ENCODE measurements around the gene UBAC2.
"Not testable (repeated sequence)": the region's sequence is repeated elsewhere in the genome, so short reads cannot be mapped to it uniquely, and the experiment has no call there.

UBAC2 gene

DNA sequence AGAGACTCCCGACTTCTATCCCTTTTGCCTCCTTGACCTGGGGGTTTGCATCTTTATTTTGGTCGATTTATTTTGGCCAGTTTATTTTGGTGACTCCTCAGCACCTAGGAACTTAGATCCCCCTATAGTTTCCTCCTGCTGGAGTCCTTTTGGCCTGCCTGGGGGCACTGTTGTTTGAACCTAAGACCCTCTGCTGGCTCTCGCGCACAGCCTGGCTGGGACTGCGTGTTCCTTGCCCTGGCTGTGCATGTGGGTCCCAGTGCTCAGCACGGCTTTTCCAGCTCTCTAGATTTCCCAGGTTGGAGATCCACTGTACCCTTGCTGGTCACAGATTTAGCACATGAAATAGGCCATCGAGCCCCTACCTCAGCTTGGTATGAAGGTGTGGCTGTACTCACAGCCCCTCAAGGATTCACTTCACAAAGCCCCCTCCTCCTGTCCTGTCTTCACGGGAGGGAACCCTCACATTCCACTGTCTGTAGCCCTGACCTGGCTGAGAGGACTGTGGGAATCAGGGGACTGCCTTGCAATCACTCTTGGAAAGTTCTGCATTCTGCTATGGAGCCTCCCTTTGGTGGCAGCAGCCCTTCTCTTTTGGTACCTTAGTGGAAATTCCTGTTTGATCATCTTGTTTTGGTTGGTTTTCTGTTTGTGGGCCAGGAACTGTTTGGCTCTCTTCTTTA is 8.3 kb downstream of the UBAC2 start:
- no peaks in the 10 kb centered on the region for H3K79me2 ChIP-seq (ENCODE audit: insufficient read depth, low read depth)
- no peak overlapping the region for H3K4me3 ChIP-seq (IDR thresholded peaks at IDR 0.05; ENCODE audit: insufficient read depth, low read depth, low read length)
- no peak overlapping the region for H3K27ac ChIP-seq
- H3K27me3 ChIP-seq (ENCODE audit: insufficient read depth, low read depth) = no peaks in the 10 kb centered on the region
- H2AFZ ChIP-seq (ENCODE audit: low read depth) = no peak overlapping the region
- no peak overlapping the region for H3K9ac ChIP-seq
- peaks cover 19% of the 10 kb centered on the region for H3K4me1 ChIP-seq (ENCODE audit: low read depth, poor library complexity, severe bottlenecking)
- H3K36me3 ChIP-seq (ENCODE audit: insufficient read depth) = no peaks in the 10 kb centered on the region
- TF ChIP-seq, protein P1, sequence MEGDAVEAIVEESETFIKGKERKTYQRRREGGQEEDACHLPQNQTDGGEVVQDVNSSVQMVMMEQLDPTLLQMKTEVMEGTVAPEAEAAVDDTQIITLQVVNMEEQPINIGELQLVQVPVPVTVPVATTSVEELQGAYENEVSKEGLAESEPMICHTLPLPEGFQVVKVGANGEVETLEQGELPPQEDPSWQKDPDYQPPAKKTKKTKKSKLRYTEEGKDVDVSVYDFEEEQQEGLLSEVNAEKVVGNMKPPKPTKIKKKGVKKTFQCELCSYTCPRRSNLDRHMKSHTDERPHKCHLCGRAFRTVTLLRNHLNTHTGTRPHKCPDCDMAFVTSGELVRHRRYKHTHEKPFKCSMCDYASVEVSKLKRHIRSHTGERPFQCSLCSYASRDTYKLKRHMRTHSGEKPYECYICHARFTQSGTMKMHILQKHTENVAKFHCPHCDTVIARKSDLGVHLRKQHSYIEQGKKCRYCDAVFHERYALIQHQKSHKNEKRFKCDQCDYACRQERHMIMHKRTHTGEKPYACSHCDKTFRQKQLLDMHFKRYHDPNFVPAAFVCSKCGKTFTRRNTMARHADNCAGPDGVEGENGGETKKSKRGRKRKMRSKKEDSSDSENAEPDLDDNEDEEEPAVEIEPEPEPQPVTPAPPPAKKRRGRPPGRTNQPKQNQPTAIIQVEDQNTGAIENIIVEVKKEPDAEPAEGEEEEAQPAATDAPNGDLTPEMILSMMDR (conservative IDR thresholded peaks at IDR 0.05; ENCODE audit: low read depth, low read length) = no peak
- H4K20me1 ChIP-seq (ENCODE audit: insufficient read depth) = no peaks in the 10 kb centered on the region; the same call in 1 of the 2 replicates
- no peak overlapping the region for H3K4me2 ChIP-seq

DNA sequence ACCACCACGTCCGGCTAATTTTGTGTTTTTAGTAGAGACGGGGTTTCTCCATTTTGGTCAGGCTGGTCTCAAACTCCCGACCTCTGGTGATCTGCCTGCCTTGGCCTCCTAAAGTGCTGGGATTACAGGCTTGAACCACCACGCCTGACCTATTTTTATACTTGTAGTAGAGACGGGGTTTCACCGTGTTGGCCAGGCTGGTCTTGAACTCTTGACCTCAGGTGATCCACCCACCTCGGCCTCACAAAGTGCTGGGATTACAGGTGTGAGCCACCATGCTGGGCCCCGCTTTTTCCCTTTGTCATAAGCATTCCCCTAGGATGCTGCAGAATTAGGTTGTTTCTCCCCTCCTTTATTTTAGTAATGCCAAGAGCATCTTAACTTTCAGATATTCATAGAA is 10.0 kb downstream of the UBAC2 start:
- not testable (repeated sequence) for H4K20me1 ChIP-seq (ENCODE audit: insufficient read depth)

DNA sequence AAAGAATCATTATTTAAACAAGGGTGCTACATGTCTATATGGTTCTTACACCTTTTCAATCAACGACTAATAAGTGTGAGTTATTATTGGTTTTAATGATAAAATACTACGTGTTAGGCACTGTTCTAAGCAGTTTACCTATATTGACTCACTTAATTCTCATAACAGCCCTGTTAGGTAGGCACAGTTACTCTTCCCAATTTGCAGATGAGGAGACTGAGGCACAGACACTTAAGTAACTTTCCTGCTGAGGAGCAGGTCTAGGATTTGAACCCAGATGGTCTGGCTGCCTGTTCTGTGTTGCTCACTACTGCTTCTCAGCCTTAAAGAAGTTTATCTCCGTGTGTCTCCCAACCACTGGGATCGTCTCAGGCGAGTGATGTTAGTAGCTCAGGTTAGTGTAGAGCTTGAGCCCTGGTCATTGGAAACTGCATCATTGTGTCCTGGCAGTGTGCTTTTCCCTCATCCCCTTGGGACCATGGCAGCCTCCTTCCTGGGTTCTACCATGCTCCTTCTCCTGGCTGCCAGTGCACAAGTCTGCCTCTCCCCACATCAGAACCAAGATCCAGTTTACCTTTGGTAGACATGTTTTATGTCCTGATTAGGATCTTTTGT is 10.9 kb downstream of the UBAC2 start:
- TF ChIP-seq, protein P1 (conservative IDR thresholded peaks at IDR 0.05; ENCODE audit: low read depth, low read length) = no peak
- H3K36me3 ChIP-seq (ENCODE audit: insufficient read depth) = no peaks in the 10 kb centered on the region
- no peak overlapping the region for H3K27ac ChIP-seq
- no peak overlapping the region for H3K9ac ChIP-seq
- no peak overlapping the region for H3K4me3 ChIP-seq (IDR thresholded peaks at IDR 0.05; ENCODE audit: insufficient read depth, low read depth, low read length)
- H4K20me1 ChIP-seq (ENCODE audit: insufficient read depth) = no peaks in the 10 kb centered on the region
- no peak overlapping the region for H3K4me2 ChIP-seq
- H3K79me2 ChIP-seq (ENCODE audit: insufficient read depth, low read depth) = no peaks in the 10 kb centered on the region
- H3K27me3 ChIP-seq (ENCODE audit: insufficient read depth, low read depth) = no peaks in the 10 kb centered on the region
- H2AFZ ChIP-seq (ENCODE audit: low read depth) = no peak overlapping the region
- H3K4me1 ChIP-seq (ENCODE audit: low read depth, poor library complexity, severe bottlenecking) = no peaks in the 10 kb centered on the region

More for the DNA sequence above, 10.0 kb downstream of the UBAC2 start:
- H3K4me3 ChIP-seq (IDR thresholded peaks at IDR 0.05; ENCODE audit: insufficient read depth, low read depth, low read length); H3K9ac ChIP-seq; H3K27me3 ChIP-seq (ENCODE audit: insufficient read depth, low read depth); H3K36me3 ChIP-seq (ENCODE audit: insufficient read depth); H3K4me1 ChIP-seq (ENCODE audit: low read depth, poor library complexity, severe bottlenecking); H2AFZ ChIP-seq (ENCODE audit: low read depth); H3K4me2 ChIP-seq; H3K27ac ChIP-seq; H3K79me2 ChIP-seq (ENCODE audit: insufficient read depth, low read depth): not testable (repeated sequence)

DNA sequence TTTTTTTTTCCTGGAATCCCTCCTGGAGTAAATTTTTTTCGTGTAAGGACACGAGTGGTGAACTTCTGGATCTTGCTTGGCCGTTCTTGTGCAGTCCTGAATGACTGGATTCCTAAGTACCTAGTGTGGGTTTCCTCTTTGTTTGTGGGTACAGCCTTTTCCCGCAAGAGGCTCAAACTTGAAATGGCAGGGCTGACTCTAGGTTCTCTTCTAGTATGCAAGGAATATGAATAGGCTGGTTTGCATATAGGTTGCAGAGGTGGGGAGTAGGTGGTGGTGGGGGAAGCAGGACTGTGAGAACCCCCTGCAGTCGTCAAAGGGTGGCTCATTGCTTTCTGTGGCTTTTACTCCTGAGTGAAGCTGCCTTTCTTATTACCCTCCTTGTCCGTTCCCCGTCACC is 13.6 kb downstream of the UBAC2 start:
- no peak overlapping the region for H2AFZ ChIP-seq (ENCODE audit: low read depth)
- no peaks in the 10 kb centered on the region for H4K20me1 ChIP-seq (ENCODE audit: insufficient read depth)
- no peak overlapping the region for H3K9ac ChIP-seq
- no peak overlapping the region for H3K4me3 ChIP-seq (IDR thresholded peaks at IDR 0.05; ENCODE audit: insufficient read depth, low read depth, low read length)
- no peaks in the 10 kb centered on the region for H3K79me2 ChIP-seq (ENCODE audit: insufficient read depth, low read depth)
- H3K36me3 ChIP-seq (ENCODE audit: insufficient read depth) = no peaks in the 10 kb centered on the region
- H3K4me2 ChIP-seq = no peak overlapping the region
- no peak overlapping the region for H3K27ac ChIP-seq
- TF ChIP-seq, protein P1 (conservative IDR thresholded peaks at IDR 0.05; ENCODE audit: low read depth, low read length) = no peak
- H3K27me3 ChIP-seq (ENCODE audit: insufficient read depth, low read depth) = no peaks in the 10 kb centered on the region
- H3K4me1 ChIP-seq (ENCODE audit: low read depth, poor library complexity, severe bottlenecking) = no peaks in the 10 kb centered on the region

DNA sequence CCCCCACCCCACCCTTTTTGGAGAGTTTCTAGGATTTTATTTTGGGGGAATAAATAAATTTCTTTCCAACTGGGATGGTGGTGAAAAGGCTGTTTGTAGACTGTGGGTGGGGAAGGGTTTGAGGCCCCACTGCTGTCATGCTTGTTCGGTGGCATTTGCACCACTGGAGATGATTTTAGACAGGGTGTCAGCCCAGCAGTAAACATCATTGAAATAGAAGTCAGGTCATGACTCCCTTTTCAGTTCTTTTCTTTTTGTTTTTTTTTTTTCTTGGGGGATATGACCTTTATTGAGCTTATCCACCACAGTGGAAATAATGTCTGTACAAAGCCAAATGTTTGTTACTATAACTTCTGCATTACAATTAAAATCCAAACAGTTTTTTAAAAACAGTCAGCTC is 14.1 kb downstream of the UBAC2 start:
- Histone ChIP-seq H4K20me1 (ENCODE audit: insufficient read depth) (no peaks in the 10 kb centered on the region), H3K27me3 (ENCODE audit: insufficient read depth, low read depth) (no peaks in the 10 kb centered on the region), H3K27ac (no peak overlapping the region), H2AFZ (ENCODE audit: low read depth) (no peak overlapping the region), H3K4me1 (ENCODE audit: low read depth, poor library complexity, severe bottlenecking) (no peaks in the 10 kb centered on the region), H3K79me2 (ENCODE audit: insufficient read depth, low read depth) (no peaks in the 10 kb centered on the region), H3K4me3 (IDR thresholded peaks at IDR 0.05; ENCODE audit: insufficient read depth, low read depth, low read length) (no peak overlapping the region), H3K36me3 (ENCODE audit: insufficient read depth) (no peaks in the 10 kb centered on the region), H3K9ac (no peak overlapping the region), H3K4me2 (no peak overlapping the region)
- TF ChIP-seq, protein P1 (conservative IDR thresholded peaks at IDR 0.05; ENCODE audit: low read depth, low read length) = no peak
